HepG2 (cell line): ENCODE measurements around the gene FMC1. TPM values are rescaled to one million over a fixed set of nuclear protein-coding genes. Genes with fewer than 3 reads are reported as not detected.

Experiments used
- MEIS1 ChIP-seq: sonication (generic); formaldehyde crosslinking; IDR thresholded peaks from 2 replicates; pipeline ENCODE4 v1.9.0; 2021; ENCODE audit warnings: mild to moderate bottlenecking, missing genetic modification reagents, moderate library complexity, borderline replicate concordance
- MTA1 ChIP-seq: sonication (generic); formaldehyde crosslinking; IDR thresholded peaks from 2 replicates; pipeline ENCODE4 v1.4.0; 2020; ENCODE audit warnings: missing genetic modification reagents, mild to moderate bottlenecking, borderline replicate concordance
- PHF21A ChIP-seq: sonication (generic); formaldehyde crosslinking; IDR thresholded peaks from 2 replicates; pipeline ENCODE4 v1.5.0; 2020; ENCODE audit warnings: mild to moderate bottlenecking, missing genetic modification reagents
- PHF8 ChIP-seq: sonication (generic); formaldehyde crosslinking; IDR thresholded peaks from 2 replicates; pipeline ENCODE4 v1.5.0; 2020; ENCODE audit warnings: missing genetic modification reagents
- SYNCRIP ChIP-seq: fragments of 200-400 bp; formaldehyde crosslinking; IDR thresholded peaks from 2 replicates; pipeline ENCODE4 v1.6.1; 2018; ENCODE audit warnings: mild to moderate bottlenecking, low read depth, low read length; ENCODE audit not compliant: insufficient read depth
- ZFP62 ChIP-seq: sonication (generic); formaldehyde crosslinking; IDR thresholded peaks from 2 replicates; pipeline ENCODE4 v1.4.0; 2020; ENCODE audit warnings: missing genetic modification reagents
- polyA plus RNA-seq, 8 experiments: library from polyadenylated mRNA; depleted of rRNA in 3 of 8; stranded (reverse) in 7 of 8; unstranded in 1 of 8; fragments of >200 nt; fragmentation: Illumina TruSeq in 4 of 8; extraction: Trizol in 4 of 8; gene quantifications; 2 replicates each; pipeline versions ENCODE4 v1.2.1 to v1.2.3, GENCODE V29; 2011 to 2016; ENCODE audit warnings: low read depth in 4 of 8, missing spikeins in 1 of 8, mixed read lengths in 1 of 8; ENCODE audit not compliant: insufficient read depth in 1 of 8
- total RNA-seq, 5 experiments: library from RNA; depleted of rRNA; stranded (reverse); fragments of >200 nt; fragmentation: Illumina TruSeq; extraction: Trizol; gene quantifications; 2 replicates each; pipeline ENCODE4 v1.2.3, GENCODE V29; 2016; ENCODE audit warnings: low read depth in 1 of 5
- TF ChIP-seq, protein P1 (sequence below): sonication (generic); formaldehyde crosslinking; IDR thresholded peaks from 2 replicates; pipeline ENCODE4 v1.4.0; 2020; ENCODE audit warnings: mild to moderate bottlenecking, missing genetic modification reagents
- TF ChIP-seq, protein P2 (sequence below): sonication (generic); formaldehyde crosslinking; IDR thresholded peaks from 2 replicates; pipeline ENCODE4 v1.9.0; 2021; ENCODE audit warnings: missing genetic modification reagents, borderline replicate concordance
- TF ChIP-seq, protein P3 (sequence below): sonication (generic); IDR thresholded peaks from 2 replicates; pipeline ENCODE4 v1.6.1; 2016; ENCODE audit warnings: low read depth, borderline replicate concordance
- TF ChIP-seq, protein P4 (sequence below): sonication (generic); formaldehyde crosslinking; IDR thresholded peaks from 2 replicates; pipeline ENCODE4 v1.8.0; 2022; ENCODE audit warnings: missing genetic modification reagents, mild to moderate bottlenecking, inconsistent platforms, borderline replicate concordance
- TF ChIP-seq, protein P5 (sequence below): sonication (generic); formaldehyde crosslinking; IDR thresholded peaks from 2 replicates; pipeline ENCODE4 v1.4.0; 2020; ENCODE audit warnings: missing genetic modification reagents, borderline replicate concordance

Gene FMC1
- total and polyA plus RNA-seq, 2 of the 13 experiments (the other 11 are each of a cell fraction or from before 2014, with no cell fraction given) = 39.2 to 50.7 TPM

DNA sequence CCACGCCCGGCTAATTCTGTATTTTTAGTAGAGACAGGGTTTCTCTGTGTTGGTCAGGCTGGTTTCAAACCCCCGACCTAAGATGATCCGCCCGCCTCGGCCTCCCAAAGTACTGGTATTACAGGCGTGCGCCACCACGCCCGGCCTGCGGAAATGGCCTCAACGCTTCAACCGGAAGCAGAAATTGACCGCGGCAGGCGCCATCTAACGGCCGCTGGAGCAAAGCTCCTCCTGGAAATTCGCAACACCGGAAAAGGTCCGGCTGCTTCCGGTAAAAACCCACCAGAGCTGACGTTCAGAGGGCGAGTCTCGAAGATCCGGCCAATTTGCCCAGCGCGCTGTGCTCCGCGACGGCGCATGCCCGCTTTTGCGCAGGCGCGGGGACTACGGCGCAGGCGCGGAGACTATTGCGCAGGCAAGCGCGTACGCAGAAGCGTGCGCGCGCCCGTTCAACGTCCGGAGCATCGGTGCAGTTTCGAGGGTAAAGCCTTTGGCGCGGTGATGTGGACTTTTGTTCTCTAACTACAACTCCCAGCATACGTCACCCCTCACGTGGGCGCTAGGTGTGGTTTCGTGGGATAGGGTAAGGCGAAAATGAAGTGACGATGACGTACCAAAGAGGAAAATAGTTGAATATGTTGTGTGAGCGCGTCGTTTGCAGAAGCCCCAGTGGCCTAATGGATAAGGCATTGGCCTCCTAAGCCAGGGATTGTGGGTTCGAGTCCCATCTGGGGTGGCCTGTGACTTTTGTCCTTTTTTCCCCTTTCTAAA is 915 bp upstream of the FMC1 start (continued):
- TF ChIP-seq, protein P1, sequence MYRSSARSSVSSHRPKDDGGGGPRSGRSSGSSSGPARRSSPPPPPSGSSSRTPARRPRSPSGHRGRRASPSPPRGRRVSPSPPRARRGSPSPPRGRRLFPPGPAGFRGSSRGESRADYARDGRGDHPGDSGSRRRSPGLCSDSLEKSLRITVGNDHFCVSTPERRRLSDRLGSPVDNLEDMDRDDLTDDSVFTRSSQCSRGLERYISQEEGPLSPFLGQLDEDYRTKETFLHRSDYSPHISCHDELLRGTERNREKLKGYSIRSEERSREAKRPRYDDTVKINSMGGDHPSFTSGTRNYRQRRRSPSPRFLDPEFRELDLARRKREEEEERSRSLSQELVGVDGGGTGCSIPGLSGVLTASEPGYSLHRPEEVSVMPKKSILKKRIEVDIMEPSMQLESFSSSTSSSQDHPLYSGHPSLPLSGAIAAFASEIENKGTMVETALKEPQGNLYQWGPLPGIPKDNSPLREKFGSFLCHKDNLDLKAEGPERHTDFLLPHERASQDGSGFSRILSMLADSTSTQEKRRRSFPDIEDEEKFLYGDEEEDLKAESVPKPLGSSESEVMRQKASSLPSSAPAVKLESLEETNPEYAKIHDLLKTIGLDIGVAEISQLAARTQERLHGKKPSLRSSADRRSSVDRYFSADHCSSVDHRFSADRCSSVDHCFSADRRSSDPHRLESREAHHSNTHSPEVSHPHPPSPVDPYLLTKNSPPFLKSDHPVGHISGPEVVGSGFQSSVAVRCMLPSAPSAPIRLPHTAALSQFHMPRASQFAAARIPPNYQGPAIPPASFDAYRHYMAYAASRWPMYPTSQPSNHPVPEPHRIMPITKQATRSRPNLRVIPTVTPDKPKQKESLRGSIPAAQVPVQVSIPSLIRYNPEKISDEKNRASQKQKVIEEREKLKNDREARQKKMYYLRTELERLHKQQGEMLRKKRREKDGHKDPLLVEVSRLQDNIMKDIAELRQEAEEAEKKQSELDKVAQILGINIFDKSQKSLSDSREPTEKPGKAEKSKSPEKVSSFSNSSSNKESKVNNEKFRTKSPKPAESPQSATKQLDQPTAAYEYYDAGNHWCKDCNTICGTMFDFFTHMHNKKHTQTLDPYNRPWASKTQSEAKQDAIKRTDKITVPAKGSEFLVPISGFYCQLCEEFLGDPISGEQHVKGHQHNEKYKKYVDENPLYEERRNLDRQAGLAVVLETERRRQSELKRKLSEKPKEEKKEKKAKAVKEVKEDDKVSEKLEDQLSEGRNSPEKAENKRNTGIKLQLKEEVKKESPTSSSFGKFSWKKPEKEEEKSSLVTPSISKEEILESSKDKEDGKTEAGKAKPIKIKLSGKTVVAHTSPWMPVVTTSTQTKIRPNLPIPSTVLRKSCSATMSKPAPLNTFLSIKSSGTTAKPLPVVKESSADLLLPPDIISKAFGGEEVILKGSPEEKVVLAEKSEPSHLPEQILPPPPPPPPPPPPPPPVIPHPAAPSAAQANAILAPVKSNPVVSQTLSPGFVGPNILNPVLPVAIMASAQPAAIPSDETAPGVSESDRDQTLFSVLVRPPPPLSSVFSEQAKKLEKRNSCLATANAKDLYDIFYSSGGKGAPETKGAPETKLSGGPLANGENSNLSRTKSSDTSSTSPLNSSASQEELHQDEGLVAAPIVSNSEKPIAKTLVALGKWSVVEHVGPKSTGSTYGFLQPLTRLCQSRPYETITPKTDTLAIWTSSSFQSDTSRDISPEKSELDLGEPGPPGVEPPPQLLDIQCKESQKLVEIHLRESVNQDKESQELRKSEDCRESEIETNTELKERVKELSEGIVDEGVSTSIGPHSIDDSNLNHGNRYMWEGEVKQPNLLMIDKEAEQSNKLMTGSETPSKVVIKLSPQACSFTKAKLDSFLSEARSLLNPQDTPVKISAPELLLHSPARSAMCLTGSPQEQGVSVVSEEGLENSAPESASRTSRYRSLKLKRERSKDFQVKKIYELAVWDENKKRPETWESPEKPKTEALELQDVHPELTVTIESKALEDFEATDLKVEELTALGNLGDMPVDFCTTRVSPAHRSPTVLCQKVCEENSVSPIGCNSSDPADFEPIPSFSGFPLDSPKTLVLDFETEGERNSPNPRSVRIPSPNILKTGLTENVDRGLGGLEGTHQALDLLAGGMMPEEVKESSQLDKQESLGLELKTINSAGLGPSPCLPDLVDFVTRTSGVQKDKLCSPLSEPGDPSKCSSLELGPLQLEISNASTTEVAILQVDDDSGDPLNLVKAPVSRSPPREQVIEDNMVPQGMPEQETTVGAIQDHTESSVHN (CRISPR knock-in tag) = peak; percentile 73; the same call in 1 of the 2 replicates
- TF ChIP-seq, protein P2, sequence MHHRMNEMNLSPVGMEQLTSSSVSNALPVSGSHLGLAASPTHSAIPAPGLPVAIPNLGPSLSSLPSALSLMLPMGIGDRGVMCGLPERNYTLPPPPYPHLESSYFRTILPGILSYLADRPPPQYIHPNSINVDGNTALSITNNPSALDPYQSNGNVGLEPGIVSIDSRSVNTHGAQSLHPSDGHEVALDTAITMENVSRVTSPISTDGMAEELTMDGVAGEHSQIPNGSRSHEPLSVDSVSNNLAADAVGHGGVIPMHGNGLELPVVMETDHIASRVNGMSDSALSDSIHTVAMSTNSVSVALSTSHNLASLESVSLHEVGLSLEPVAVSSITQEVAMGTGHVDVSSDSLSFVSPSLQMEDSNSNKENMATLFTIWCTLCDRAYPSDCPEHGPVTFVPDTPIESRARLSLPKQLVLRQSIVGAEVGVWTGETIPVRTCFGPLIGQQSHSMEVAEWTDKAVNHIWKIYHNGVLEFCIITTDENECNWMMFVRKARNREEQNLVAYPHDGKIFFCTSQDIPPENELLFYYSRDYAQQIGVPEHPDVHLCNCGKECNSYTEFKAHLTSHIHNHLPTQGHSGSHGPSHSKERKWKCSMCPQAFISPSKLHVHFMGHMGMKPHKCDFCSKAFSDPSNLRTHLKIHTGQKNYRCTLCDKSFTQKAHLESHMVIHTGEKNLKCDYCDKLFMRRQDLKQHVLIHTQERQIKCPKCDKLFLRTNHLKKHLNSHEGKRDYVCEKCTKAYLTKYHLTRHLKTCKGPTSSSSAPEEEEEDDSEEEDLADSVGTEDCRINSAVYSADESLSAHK (CRISPR knock-in tag) = no peak
- TF ChIP-seq MTA1 (CRISPR knock-in tag) (peak; percentile 81), ZFP62 (CRISPR knock-in tag) (no peak), MEIS1 (CRISPR knock-in tag) (peak; percentile 67; the same call in 1 of the 2 replicates), SYNCRIP (no peak), PHF8 (CRISPR knock-in tag) (peak; percentile 59), PHF21A (CRISPR knock-in tag) (peak; percentile 93)
- TF ChIP-seq, protein P3, sequence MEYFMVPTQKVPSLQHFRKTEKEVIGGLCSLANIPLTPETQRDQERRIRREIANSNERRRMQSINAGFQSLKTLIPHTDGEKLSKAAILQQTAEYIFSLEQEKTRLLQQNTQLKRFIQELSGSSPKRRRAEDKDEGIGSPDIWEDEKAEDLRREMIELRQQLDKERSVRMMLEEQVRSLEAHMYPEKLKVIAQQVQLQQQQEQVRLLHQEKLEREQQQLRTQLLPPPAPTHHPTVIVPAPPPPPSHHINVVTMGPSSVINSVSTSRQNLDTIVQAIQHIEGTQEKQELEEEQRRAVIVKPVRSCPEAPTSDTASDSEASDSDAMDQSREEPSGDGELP = no peak
- TF ChIP-seq, protein P4, sequence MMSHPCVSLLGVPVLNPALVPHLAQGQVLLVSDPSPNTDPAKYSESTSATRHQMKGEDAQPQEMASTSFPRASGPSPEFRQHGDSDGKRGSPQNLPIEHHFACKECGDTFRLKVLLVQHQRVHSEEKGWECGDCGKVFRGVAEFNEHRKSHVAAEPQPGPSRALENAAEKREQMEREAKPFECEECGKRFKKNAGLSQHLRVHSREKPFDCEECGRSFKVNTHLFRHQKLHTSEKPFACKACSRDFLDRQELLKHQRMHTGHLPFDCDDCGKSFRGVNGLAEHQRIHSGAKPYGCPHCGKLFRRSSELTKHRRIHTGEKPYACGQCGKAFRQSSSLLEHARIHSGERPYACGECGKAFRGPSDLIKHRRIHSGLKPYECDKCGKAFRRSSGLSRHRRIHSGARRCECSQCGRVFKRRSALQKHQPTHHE = no peak
- TF ChIP-seq, protein P5, sequence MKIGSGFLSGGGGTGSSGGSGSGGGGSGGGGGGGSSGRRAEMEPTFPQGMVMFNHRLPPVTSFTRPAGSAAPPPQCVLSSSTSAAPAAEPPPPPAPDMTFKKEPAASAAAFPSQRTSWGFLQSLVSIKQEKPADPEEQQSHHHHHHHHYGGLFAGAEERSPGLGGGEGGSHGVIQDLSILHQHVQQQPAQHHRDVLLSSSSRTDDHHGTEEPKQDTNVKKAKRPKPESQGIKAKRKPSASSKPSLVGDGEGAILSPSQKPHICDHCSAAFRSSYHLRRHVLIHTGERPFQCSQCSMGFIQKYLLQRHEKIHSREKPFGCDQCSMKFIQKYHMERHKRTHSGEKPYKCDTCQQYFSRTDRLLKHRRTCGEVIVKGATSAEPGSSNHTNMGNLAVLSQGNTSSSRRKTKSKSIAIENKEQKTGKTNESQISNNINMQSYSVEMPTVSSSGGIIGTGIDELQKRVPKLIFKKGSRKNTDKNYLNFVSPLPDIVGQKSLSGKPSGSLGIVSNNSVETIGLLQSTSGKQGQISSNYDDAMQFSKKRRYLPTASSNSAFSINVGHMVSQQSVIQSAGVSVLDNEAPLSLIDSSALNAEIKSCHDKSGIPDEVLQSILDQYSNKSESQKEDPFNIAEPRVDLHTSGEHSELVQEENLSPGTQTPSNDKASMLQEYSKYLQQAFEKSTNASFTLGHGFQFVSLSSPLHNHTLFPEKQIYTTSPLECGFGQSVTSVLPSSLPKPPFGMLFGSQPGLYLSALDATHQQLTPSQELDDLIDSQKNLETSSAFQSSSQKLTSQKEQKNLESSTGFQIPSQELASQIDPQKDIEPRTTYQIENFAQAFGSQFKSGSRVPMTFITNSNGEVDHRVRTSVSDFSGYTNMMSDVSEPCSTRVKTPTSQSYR (CRISPR knock-in tag) = no peak
